CD4-positive, alpha-beta T cell treated with Interleukin-1 beta for 1 hour (primary cell): Measurements from ENCODE around the gene MEIS2.
A peak's percentile ranks its signal among the peaks of the same experiment; 100 is the strongest.

ENCODE experiments used
- DNase-seq, 2 donors: peaks; one replicate each; pipeline ENCODE4 v3.0.0-alpha.2; 2020 to 2022

Gene MEIS2

GRCh38 chr15:36886191-36886590 is 214.2 kb downstream of the MEIS2 start:
- no peak for DNase-seq

- DNase-seq = no peak
These were observed 214.6 kb downstream of the MEIS2 start for GRCh38 chr15:36885771-36886170.

- DNase-seq = no peak
These were observed 215.3 kb downstream of the MEIS2 start for GRCh38 chr15:36884936-36885635.

- DNase-seq = no peak
These were observed 215.9 kb downstream of the MEIS2 start for GRCh38 chr15:36884518-36884875.

- peak; percentile 33 to 36 for DNase-seq
These were observed 216.4 kb downstream of the MEIS2 start for GRCh38 chr15:36883713-36884517.

- DNase-seq = no peak
These were observed 217.7 kb downstream of the MEIS2 start for GRCh38 chr15:36882487-36883131.

- no peak for DNase-seq
These were observed 218.3 kb downstream of the MEIS2 start for GRCh38 chr15:36882056-36882455.

- DNase-seq = no peak
These were observed 218.8 kb downstream of the MEIS2 start for GRCh38 chr15:36881516-36881915.

- DNase-seq = no peak
These were observed 219.4 kb downstream of the MEIS2 start for GRCh38 chr15:36880913-36881460.

- no peak for DNase-seq
These were observed 220.0 kb downstream of the MEIS2 start for GRCh38 chr15:36880224-36880912.

- DNase-seq = no peak
These were observed 220.7 kb downstream of the MEIS2 start for GRCh38 chr15:36879568-36880222.

GRCh38 chr15:36878684-36879262 is 221.6 kb downstream of the MEIS2 start:
- no peak for DNase-seq

- DNase-seq = no peak
These were observed 222.3 kb downstream of the MEIS2 start for GRCh38 chr15:36877796-36878683.

GRCh38 chr15:36877294-36877693 is 223.1 kb downstream of the MEIS2 start:
- no peak for DNase-seq

GRCh38 chr15:36875740-36876334 is 224.5 kb downstream of the MEIS2 start:
- no peak for DNase-seq

- DNase-seq = no peak
These were observed 225.4 kb downstream of the MEIS2 start for GRCh38 chr15:36874930-36875329.

GRCh38 chr15:36867436-36867835 is 232.9 kb downstream of the MEIS2 start:
- no peak for DNase-seq

GRCh38 chr15:36866896-36867295 is 233.5 kb downstream of the MEIS2 start:
- no peak for DNase-seq

GRCh38 chr15:36863570-36863969 is 236.8 kb downstream of the MEIS2 start:
- DNase-seq = no peak

- DNase-seq = no peak
These were observed 239.6 kb downstream of the MEIS2 start for GRCh38 chr15:36860792-36861191.

- no peak for DNase-seq
These were observed 241.9 kb downstream of the MEIS2 start for GRCh38 chr15:36858423-36858822.
